ENCODE measurements around the gene RIPK4. TPM values are rescaled to one million over a fixed set of nuclear protein-coding genes. Genes with fewer than 3 reads are reported as not detected.

The RIPK4 gene
- total RNA-seq, 1 experiment from 2014 or later: 252 TPM

DNA sequence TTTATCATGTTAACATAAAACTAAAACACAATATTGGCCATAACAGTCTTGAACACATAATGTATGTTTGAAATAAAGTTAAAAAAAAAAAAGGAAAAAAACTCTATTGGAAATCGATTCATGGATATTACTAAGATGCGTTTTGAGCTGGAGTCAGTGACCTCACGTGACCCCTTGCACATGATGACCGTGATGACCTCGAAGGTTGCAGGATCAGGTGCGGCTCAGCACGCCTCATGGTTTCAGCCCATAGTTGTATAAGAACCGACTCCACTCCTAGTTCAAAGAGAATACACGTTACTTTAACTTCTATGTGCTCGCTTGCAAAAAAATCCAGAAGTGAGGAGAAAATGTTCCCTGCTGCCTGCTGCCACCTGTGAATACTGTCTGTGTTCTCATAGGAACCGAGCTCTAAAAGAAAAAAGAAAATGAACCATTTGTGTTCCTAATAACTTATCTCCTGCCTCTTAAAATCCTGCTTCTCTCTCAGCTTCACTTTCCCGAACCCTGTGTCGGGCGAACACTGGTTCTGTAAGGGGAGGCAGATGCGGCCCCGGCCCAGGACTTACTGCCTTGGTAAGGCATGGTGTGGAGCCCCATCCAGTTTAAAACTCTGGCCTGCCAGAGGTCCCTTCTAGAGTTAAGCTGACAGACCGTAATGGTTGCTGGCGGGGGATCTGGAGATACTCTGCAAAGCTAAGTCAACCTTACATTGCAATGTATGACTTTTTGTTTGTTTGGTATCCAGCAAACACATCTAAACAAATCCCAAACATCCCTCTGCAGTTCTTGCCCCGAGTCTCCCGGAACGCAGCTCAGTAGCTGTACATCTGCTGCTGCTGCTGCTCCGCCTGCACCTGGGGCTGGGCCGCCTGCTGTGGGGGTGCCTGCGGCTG, 33.8 kb upstream of the RIPK4 start:
- BruUV-seq (replicated peaks): no TSS peak
- Histone ChIP-seq H3K27ac (ENCODE audit: low read length) (no peak overlapping the region), H3K4me1 (ENCODE audit: insufficient read depth, low read length) (peaks cover 14% of the 10 kb centered on the region), H3K79me2 (ENCODE audit: low read length) (no peaks in the 10 kb centered on the region), H3K9ac (ENCODE audit: low read length) (no peak overlapping the region), H3K9me3 (ENCODE audit: low read length) (no peaks in the 10 kb centered on the region), H3K4me2 (ENCODE audit: low read length) (no peak overlapping the region), H3K4me3 (ENCODE audit: low read length) (no peak overlapping the region), H3K36me3 (ENCODE audit: low read depth, low read length) (peaks cover 16% of the 10 kb centered on the region), H3F3A (ENCODE audit: low read length, unreplicated experiment) (no peaks in the 10 kb centered on the region), H3K9me2 (replicated peaks; ENCODE audit: low read length) (no peaks in the 10 kb centered on the region), H4K20me1 (ENCODE audit: low read length) (no peaks in the 10 kb centered on the region), H3K27me3 (ENCODE audit: low read length) (no peaks in the 10 kb centered on the region), H2AFZ (ENCODE audit: low read length) (no peak overlapping the region)
- CTCF ChIA-PET: no interaction called here
- intact Hi-C loops (cut with micrococcal nuclease): no loop called here
- ATAC-seq (no peak), DNase-seq (no peak)
- no peak for TF ChIP-seq EZH2phosphoT487 (IDR thresholded peaks at IDR 0.05; ENCODE audit: borderline replicate concordance, low read length)
- TF ChIP-seq EZH2 (IDR thresholded peaks at IDR 0.05; ENCODE audit: low read length, unreplicated experiment): no peak
- no peak for TF ChIP-seq CTCF (conservative IDR thresholded peaks at IDR 0.05; ENCODE audit: low read depth, low read length)
- POLR2A ChIA-PET (ENCODE audit: unreplicated experiment): no interaction called here

DNA sequence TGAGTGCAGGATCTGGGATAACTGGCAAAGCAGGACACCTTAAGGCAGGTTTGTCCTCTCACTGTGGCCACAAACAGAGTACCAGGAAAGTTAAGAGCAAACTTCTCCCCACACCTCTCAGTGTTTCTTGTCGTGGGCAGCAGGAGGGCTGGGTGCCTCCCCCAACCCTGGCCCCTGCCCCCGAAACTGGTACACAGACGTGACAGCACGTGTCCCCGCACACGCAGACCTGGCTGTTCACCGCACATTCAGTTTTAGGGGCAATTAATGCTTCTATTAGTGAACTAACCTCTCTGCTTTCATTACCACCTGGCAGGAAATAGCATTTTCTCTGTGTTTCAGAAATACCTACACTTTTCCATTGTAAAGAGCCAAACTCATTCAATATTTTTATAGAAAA, 32.9 kb upstream of the RIPK4 start:
- peaks cover 16% of the 10 kb centered on the region for H3K36me3 ChIP-seq (ENCODE audit: low read depth, low read length)
- no peak overlapping the region for H3K4me2 ChIP-seq (ENCODE audit: low read length)
- H3K9me3 ChIP-seq (ENCODE audit: low read length): no peaks in the 10 kb centered on the region
- CTCF ChIA-PET: no interaction called here
- no peak overlapping the region for H2AFZ ChIP-seq (ENCODE audit: low read length)
- H3K27me3 ChIP-seq (ENCODE audit: low read length): no peaks in the 10 kb centered on the region
- no peak for TF ChIP-seq CTCF (conservative IDR thresholded peaks at IDR 0.05; ENCODE audit: low read depth, low read length)
- no peak for TF ChIP-seq EZH2 (IDR thresholded peaks at IDR 0.05; ENCODE audit: low read length, unreplicated experiment)
- no peak for TF ChIP-seq EZH2phosphoT487 (IDR thresholded peaks at IDR 0.05; ENCODE audit: borderline replicate concordance, low read length)
- no peaks in the 10 kb centered on the region for H4K20me1 ChIP-seq (ENCODE audit: low read length)
- no peak overlapping the region for H3K9ac ChIP-seq (ENCODE audit: low read length)
- ATAC-seq (no peak), DNase-seq (no peak)
- H3K27ac ChIP-seq (ENCODE audit: low read length): no peak overlapping the region
- H3K9me2 ChIP-seq (replicated peaks; ENCODE audit: low read length): no peaks in the 10 kb centered on the region
- H3F3A ChIP-seq (ENCODE audit: low read length, unreplicated experiment): no peaks in the 10 kb centered on the region
- no peak overlapping the region for H3K4me3 ChIP-seq (ENCODE audit: low read length)
- POLR2A ChIA-PET (ENCODE audit: unreplicated experiment): no interaction called here
- H3K4me1 ChIP-seq (ENCODE audit: insufficient read depth, low read length): peaks cover 14% of the 10 kb centered on the region
- intact Hi-C loops (cut with micrococcal nuclease): no loop called here
- BruUV-seq (replicated peaks): no TSS peak
- no peaks in the 10 kb centered on the region for H3K79me2 ChIP-seq (ENCODE audit: low read length)

DNA sequence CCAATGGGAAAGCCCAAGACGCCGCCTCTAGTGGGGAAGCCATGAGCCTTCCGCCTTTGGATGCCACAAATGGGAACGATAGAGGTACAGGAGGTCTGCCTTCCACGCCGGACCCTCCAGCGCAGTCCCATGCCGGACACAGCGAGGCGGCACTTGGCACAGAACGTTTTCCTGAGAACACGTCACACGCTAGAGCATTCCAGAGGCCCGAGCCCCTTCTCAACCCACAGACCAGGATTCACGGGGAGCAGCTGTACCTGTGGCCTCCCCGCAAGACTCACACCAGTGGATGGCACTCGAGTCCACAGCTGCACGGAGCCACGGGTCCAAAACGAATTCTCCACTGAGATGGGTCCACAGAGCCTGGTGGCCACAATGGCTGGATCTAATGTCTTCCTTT, 31.5 kb upstream of the RIPK4 start:
- TF ChIP-seq CTCF (conservative IDR thresholded peaks at IDR 0.05; ENCODE audit: low read depth, low read length): no peak
- no peak for TF ChIP-seq EZH2 (IDR thresholded peaks at IDR 0.05; ENCODE audit: low read length, unreplicated experiment)
- Histone ChIP-seq H2AFZ (ENCODE audit: low read length) (no peak overlapping the region), H3K4me1 (ENCODE audit: insufficient read depth, low read length) (peaks cover 11% of the 10 kb centered on the region), H3K9me2 (replicated peaks; ENCODE audit: low read length) (no peaks in the 10 kb centered on the region), H4K20me1 (ENCODE audit: low read length) (no peaks in the 10 kb centered on the region), H3K9ac (ENCODE audit: low read length) (no peak overlapping the region), H3F3A (ENCODE audit: low read length, unreplicated experiment) (no peaks in the 10 kb centered on the region), H3K27me3 (ENCODE audit: low read length) (no peaks in the 10 kb centered on the region), H3K9me3 (ENCODE audit: low read length) (no peaks in the 10 kb centered on the region), H3K36me3 (ENCODE audit: low read depth, low read length) (peaks cover 16% of the 10 kb centered on the region), H3K79me2 (ENCODE audit: low read length) (no peaks in the 10 kb centered on the region), H3K27ac (ENCODE audit: low read length) (no peak overlapping the region), H3K4me2 (ENCODE audit: low read length) (no peak overlapping the region), H3K4me3 (ENCODE audit: low read length) (no peak overlapping the region)
- no TSS peak for BruUV-seq (replicated peaks)
- ChIA-PET CTCF (no interaction called here), POLR2A (ENCODE audit: unreplicated experiment) (no interaction called here)
- ATAC-seq: no peak
- intact Hi-C loops (cut with micrococcal nuclease): no loop called here
- no peak for DNase-seq
